Retina (tissue), 1 donor: Measurements from ENCODE around the gene PTCHD1.

Source experiments
- DNase-seq: peaks from one replicate; pipeline ENCODE4 v3.0.0-alpha.2; 2016

PTCHD1 gene

DNA sequence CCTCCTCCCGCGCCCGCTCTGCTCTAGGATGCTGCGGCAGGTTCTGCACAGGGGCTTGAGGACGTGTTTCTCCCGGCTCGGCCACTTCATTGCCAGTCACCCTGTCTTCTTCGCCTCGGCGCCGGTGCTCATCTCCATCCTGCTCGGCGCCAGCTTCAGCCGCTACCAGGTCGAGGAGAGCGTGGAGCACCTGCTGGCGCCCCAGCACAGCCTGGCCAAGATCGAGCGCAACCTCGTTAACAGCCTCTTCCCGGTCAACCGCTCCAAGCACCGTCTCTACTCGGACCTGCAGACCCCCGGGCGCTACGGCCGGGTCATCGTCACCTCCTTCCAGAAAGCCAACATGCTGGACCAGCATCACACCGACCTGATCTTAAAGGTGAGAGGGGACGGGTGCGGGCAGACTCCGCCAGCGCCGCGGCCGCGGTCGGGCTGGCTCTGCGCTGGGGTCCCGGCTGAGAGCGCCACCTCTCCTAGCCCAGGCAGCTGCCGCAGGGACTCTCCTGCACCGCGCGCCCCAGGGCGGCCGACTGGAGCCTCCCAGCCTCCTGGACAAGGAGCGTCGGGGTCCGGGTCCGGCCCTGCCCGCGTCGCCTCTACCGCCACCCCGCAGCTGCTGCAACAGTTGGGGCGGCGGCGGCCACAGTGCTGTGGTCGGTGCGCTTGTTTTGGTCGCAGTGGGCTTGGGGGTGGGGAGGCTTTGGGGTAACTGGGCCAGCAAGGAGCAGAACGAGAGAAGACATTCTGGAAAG, at the start of gene PTCHD1:
TSS of gene PTCHD1 (plus strand) at position 2 of the 752 bp plus-strand sequence. CDS start at position 29, 27 bp downstream.
- DNase-seq, result peak; percentile 66

- DNase-seq, result no peak
Measured at GRCh38 chrX:23286731-23287130, 47.9 kb upstream of the PTCHD1 start.

- no peak for DNase-seq
Measured at GRCh38 chrX:23287191-23287725, 47.4 kb upstream of the PTCHD1 start.

GRCh38 chrX:23292354-23292987, 42.2 kb upstream of the PTCHD1 start:
- DNase-seq, result no peak

DNA sequence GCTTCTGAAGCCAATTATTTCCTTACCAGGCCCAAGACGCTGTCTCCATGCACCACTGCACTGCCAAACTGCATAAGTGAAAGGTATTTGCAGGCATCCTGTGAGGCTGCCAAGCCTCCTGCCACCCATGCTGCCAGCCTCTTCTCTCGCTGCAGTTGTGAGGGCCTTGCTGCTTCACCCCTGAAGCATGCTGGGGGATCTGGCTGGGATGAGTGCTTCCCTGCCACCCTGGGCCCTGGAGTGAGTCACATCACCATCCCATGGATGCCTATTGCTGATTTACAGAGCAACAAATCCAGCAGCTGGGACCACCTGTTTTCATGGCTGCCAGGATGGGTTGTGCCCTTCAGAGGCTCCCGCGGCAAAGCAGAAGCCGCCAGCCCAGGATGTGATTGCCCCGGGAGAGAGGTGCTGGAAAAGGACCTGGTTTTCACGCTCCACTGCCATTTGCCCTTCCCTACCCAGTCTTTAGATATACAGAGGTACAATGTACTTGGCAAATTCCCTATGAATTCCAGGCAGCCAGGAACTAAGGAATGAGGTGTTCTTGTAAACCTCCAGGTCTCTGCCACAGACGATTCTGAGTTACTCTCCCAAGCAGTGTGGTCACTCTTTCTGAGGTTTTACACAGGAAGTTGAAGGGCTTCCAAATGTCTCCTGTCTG, 41.5 kb upstream of the PTCHD1 start:
- DNase-seq, result peak; percentile 14

DNA sequence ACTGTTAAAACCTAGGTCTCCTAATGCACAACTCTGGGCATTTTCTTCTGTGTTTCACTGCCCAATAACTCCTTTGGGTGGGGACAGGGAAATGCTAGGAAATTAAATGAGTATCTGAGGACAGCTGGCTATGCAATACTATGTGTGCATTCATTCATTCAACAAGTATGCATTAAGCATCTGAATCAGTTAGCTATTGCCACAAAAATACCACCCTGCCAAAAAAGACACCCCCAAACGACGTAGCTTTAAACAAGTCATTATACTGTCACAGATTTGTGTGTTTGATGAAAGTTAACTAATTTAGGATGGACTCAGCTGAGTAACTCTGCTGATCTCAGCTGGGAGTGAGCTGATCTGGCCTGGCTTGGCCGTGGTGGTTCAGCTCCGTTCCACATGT, 29.8 kb upstream of the PTCHD1 start:
- DNase-seq, result no peak

- DNase-seq, result no peak
Measured at GRCh38 chrX:23311731-23312130, 22.9 kb upstream of the PTCHD1 start.

DNA sequence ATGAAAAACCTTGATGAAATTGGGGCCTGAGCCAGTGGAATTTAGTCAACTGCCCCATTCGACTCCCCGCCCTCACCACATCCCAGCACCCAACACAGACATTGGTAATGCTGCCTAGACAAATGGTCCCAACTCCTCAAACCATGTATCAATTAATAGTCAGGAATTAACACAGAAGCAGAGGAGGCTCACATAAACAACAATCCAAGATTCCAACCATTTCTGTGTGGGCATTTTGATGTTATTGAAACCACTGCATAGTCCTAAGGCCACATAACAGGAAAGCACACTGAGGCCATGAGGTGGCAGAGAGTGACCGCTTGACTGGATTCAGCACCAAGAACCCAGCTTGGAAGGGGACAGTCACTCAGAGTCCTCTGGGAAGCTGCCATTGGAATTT, 22.5 kb upstream of the PTCHD1 start:
- DNase-seq, result no peak

GRCh38 chrX:23317799-23318724, 16.6 kb upstream of the PTCHD1 start:
- peak; percentile 52 for DNase-seq

DNA sequence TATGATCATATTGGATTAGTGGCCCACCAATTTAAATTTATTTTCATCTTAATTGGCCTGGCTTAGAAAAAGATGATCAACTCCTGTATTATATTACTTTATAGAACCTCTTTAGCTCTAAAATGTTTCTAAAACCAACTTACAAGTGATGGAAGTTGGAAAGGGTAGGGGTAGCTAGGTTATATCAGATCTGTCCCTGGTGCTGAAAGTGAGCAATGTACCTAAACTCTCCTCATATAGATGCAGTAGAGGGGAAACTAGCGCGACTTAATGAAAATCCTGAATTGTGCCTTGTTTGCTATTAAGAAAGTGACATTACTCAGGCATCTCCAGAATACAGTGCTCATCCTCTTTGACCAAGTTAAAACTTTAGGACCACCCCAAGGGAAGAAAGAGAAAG, 7.5 kb upstream of the PTCHD1 start:
- DNase-seq, result no peak

DNA sequence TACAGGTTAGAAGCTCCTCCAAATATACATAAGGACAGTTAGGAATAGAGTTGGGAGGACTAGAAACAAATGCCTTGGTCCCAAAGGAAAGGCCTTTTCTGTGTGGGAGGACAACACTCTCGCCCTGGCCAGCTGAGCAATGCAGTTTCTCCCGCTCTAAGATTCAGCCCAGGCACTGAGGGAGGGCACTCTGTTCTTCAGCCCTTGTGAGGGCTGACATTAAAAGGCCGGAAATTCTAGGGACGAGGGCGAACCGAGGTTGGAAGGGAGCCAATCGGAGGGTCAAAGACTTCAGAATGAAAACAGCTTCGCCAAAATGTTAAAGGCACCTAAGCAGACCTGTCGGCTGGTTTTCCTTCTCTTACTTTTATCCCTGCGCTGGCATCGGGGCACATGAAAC, 2.9 kb upstream of the PTCHD1 start:
- no peak for DNase-seq

GRCh38 chrX:23332101-23332887, 2.4 kb upstream of the PTCHD1 start:
- peak; percentile 54 for DNase-seq

DNA sequence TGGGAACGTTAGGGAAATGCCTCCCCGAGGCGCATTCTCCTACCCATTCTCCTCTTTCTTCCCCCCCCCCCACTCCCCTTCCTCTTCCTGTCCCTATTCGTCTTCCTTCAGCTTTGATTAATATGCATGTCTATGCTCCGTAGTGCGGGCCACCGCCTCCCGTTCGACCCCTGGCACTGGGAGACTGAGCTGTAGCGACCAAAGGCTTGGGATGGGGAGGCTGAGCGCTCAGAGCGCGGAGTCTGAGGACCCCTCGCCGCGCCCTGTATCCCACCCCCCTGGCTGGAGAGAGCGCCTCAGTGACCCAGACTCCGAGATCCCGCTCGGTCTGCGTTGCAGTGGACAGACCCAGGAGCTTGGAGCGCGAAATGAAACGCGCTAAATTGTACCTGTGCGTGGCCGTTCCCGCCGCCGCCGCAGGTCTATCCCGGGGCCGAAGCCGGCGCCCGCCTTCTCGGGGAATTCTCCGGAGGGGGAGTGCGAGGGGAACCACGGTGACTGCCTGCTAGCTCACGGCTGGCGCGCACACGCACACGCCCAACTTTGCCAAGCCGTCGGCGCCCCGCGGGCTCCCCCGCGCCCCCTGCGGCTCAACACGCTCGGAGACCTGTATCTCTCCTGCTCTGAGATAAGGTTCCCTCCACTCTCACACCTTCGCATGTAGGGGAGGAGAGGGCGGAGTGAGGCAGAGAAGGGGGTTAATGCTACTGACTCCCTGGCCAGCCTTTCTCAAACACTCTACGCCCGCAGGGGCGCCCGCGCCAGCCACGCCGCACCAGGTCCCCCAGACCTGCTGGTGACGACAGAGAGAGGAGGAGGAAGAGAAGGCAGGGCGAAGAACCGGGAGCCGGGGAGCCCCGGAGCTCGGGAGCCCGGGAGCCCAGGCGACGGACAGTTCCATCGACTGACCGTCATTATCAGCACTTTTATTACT, 1.5 kb upstream of the PTCHD1 start:
- peak; percentile 59 for DNase-seq

DNA sequence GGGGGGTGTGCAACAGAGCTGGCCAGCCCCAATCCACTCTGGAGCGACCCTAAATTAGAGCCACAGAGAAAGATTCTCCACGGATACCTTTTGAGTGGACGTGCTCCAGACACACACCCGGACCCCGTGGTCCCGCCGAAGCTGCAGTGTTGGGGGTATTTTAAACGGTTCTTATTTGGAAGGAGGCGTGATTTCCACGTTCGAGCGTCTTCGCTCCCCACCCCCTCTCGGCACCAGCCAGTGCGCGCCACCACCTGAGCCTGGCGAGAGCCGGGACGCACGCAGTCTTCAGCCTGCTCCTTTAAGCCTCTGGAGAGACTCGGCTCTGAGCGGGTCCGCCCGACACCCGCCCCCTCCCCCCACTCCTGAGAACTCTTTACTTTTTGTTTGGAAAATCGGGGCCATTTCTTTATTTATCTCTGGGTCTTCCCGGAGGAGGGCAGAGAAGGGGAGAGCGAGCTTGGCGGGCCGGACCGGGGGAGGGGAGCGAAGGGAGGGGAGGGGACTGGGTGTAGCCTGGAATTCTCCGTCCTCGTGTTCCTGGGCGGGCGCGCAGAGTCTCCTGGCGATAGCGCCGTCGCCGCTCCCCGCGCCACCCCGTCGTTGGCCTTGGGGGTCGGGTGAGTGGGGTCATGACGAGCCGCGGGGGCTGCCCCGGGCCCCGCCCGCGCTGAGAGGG, 668 bp upstream of the PTCHD1 start:
- peak; percentile 54 for DNase-seq

GRCh38 chrX:23334521-23334847, 165 bp upstream of the PTCHD1 start:
- no peak for DNase-seq

- DNase-seq, result no peak
Measured at GRCh38 chrX:23338334-23338733, 3.7 kb downstream of the PTCHD1 start.

DNA sequence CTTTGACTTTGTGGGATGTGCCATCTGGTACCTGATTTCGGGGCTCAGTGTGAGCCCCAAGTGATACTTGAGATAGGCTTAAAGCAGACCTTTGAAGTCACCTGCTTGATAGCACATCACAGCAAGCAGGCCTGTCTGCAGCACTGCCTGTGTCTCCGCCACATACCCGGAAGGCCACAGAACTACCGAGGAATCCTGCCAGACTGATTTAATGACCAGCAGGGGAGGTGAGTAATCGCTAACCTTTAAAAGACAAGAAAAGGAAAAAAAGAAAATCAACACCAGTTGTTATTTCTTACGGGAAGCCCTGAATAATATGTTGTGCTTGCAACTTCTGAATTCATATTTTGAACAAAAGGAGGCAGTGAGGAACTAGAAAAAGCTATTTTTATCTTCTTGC, 6.8 kb downstream of the PTCHD1 start:
- no peak for DNase-seq

GRCh38 chrX:23344238-23344903, 9.7 kb downstream of the PTCHD1 start:
- no peak for DNase-seq

- DNase-seq, result no peak
Measured at GRCh38 chrX:23344904-23345271, 10.2 kb downstream of the PTCHD1 start.

DNA sequence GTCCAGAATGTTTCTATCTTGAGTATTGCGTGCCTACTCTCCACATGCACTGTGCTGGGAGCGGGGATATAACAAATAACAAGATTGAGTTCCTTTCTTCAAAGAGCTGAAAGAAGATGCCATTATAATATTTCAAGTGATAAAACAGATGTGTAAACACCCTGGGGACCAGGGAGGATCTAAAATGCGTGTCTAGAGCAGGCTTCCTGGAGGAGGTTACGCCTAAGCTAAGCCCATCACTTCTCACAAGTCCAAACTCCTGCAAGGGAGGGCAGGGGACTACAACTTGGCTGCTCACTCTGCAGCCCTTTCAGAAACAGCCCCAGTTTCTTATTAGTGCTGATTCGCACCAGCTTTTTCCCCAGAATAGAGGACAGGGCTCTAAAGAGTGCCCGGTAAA, 21.5 kb downstream of the PTCHD1 start:
- DNase-seq, result no peak
